Cardiac fibroblast (primary cell): ENCODE data around the gene PTPRG.

ENCODE experiments used
- DNase-seq, 2 donors: peaks; one replicate each; pipeline versions ENCODE4 v3.0.0 to v3.0.0-alpha.2; 2010; ENCODE audit warnings: low read depth in 2 of 2
- H3K4me3 ChIP-seq, 2 donors: replicated peaks in 1 of 2; 1 replicate in 1 of 2; 2 replicates in 1 of 2; pipeline ENCODE4 v1.5.1; 2011; ENCODE audit warnings: low read depth in 2 of 2, low read length in 2 of 2, mild to moderate bottlenecking in 2 of 2, moderate library complexity in 1 of 2
- CTCF ChIP-seq: IDR thresholded peaks from one replicate; pipeline ENCODE4 v1.5.1; 2011; ENCODE audit warnings: low read depth, mild to moderate bottlenecking, low read length, inconsistent platforms

PTPRG gene

DNA sequence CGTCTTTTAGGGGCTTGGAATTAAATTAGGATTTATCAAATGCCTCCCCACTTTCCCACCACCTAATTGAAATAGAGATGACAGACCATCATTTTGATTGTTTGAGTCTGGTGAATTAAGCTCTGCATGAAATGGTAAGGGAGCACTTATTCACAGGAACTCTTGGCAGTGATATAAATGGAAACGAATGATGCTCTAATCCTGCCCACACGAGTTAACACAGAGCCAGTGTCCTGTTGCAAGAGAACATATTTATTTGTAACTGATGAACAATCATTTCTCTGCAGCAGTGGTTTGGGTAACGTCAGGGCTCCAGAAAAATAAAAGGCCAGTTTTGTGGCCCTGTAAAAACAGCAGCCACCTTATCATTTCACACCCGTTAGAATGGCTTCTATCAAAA, 648.6 kb downstream of the PTPRG start:
- H3K4me3 ChIP-seq: no peak overlapping the region
- DNase-seq: no peak
- no peak for TF ChIP-seq CTCF

DNA sequence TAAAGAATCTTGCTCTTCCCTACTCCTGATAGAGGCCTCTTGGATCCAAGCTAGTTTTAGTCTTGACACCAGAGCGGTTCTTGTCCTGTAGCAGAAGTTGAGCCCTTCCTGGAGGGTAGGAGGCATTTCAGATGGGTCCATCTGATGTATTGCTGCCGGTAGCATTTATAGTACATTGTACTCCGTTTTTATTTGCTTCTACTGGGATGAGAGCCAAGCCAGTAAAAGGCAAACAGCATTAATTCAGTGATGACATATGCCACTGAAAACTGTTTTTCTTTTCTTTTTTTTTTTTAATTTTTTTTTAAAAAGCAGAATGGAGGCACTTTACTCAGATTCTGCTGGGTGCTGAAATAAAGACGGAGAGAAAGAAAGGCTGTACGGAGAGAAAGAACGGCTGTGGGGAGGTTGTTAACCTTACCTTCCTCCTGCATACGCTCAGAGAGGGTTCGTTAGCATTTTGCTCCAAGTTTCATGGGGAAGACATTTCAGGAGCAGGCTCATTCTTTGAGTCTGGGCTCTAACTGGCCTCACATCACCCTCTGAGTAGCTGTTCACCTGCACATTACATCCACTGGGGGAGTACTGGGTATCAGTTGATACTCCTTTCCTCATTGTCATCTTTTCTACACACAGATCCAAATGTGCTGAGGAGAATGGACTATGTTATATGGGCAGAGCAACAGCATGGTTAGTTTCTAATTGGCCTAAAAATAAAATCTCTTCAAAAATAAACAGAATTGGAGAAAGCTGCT, 650.5 kb downstream of the PTPRG start:
- H3K4me3 ChIP-seq: no peak overlapping the region
- no peak for DNase-seq
- no peak for TF ChIP-seq CTCF

- DNase-seq: no peak
- no peak overlapping the region for H3K4me3 ChIP-seq
- TF ChIP-seq CTCF: no peak
Measured at GRCh38 chr3:62214850-62215249, 653.5 kb downstream of the PTPRG start.

GRCh38 chr3:62220616-62221015, 659.2 kb downstream of the PTPRG start:
- H3K4me3 ChIP-seq: no peak overlapping the region
- no peak for TF ChIP-seq CTCF
- DNase-seq: no peak

DNA sequence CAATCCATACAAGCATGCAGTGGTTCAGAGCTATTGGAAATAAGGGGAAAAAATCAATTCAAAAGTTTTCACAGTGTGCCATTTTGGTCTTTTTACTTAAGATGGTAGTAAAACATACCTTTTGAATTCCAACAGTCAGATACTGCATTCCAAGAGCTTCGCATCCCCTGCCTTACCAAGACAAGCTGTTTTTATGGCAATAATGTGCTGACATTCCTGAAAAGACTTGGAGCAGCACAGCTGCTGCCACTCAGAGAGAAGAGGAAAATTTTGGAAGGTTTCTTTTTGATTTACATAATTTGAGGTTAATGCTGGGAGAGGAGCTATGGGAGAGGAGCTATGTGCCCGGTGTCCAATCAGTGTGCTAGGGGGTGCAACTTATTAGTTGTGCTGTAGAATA, 663.7 kb downstream of the PTPRG start:
- no peak for DNase-seq
- no peak for TF ChIP-seq CTCF
- H3K4me3 ChIP-seq: no peak overlapping the region

- no peak for DNase-seq
- TF ChIP-seq CTCF: no peak
Measured at GRCh38 chr3:62226601-62227339, 665.4 kb downstream of the PTPRG start.

More at GRCh38 chr3:62226601-62227339, 665.4 kb downstream of the PTPRG start:
- H3K4me3 ChIP-seq: no peak overlapping the region
